Measurements from ENCODE around the gene PTH.

Gene PTH

GRCh38 chr11:13486926-13487660, 8.7 kb downstream of the PTH start:
- no peaks in the 10 kb centered on the region for H3K27me3 ChIP-seq (ENCODE audit: insufficient read depth, poor library complexity, severe bottlenecking)
- peak in 1 of 2 experiments; percentile 69 for DNase-seq (ENCODE audit: low read depth in 1 of 2, low spot score in 1 of 2)
- H3K27ac ChIP-seq (replicated peaks): no peak overlapping the region
- no peak for TF ChIP-seq SPI1 (IDR thresholded peaks at IDR 0.05; ENCODE audit: borderline replicate concordance, low read depth)
- peak; percentile 5 for TF ChIP-seq CTCF (IDR thresholded peaks at IDR 0.05; ENCODE audit: insufficient read depth, low read length)
- no peak for TF ChIP-seq GABPA (IDR thresholded peaks at IDR 0.05; ENCODE audit: low read depth)
- no peak for TF ChIP-seq REST (IDR thresholded peaks at IDR 0.05; ENCODE audit: insufficient replicate concordance, low read depth)
- TF ChIP-seq POLR2AphosphoS5 (IDR thresholded peaks at IDR 0.05; ENCODE audit: low read depth): no peak
- peak overlapping the region; percentile 19 for H3K4me3 ChIP-seq (replicated peaks; ENCODE audit: insufficient read depth, low read length)

GRCh38 chr11:13480198-13480597, 15.6 kb downstream of the PTH start:
- Histone ChIP-seq H3K27ac (replicated peaks) (no peak overlapping the region), H3K27me3 (ENCODE audit: insufficient read depth, poor library complexity, severe bottlenecking) (peaks cover 6% of the 10 kb centered on the region), H3K4me3 (replicated peaks; ENCODE audit: insufficient read depth, low read length) (no peak overlapping the region)
- DNase-seq (ENCODE audit: low read depth in 1 of 2, low spot score in 1 of 2): no peak
- no peak for TF ChIP-seq REST (IDR thresholded peaks at IDR 0.05; ENCODE audit: insufficient replicate concordance, low read depth)
- no peak for TF ChIP-seq SPI1 (IDR thresholded peaks at IDR 0.05; ENCODE audit: borderline replicate concordance, low read depth)
- no peak for TF ChIP-seq GABPA (IDR thresholded peaks at IDR 0.05; ENCODE audit: low read depth)
- no peak for TF ChIP-seq CTCF (IDR thresholded peaks at IDR 0.05; ENCODE audit: insufficient read depth, low read length)
- TF ChIP-seq POLR2AphosphoS5 (IDR thresholded peaks at IDR 0.05; ENCODE audit: low read depth): no peak

- Histone ChIP-seq H3K4me3 (replicated peaks; ENCODE audit: insufficient read depth, low read length) (no peak overlapping the region), H3K27me3 (ENCODE audit: insufficient read depth, poor library complexity, severe bottlenecking) (peaks cover 6% of the 10 kb centered on the region), H3K27ac (replicated peaks) (no peak overlapping the region)
- no peak for TF ChIP-seq REST (IDR thresholded peaks at IDR 0.05; ENCODE audit: insufficient replicate concordance, low read depth)
- TF ChIP-seq POLR2AphosphoS5 (IDR thresholded peaks at IDR 0.05; ENCODE audit: low read depth): no peak
- no peak for TF ChIP-seq GABPA (IDR thresholded peaks at IDR 0.05; ENCODE audit: low read depth)
- no peak for TF ChIP-seq CTCF (IDR thresholded peaks at IDR 0.05; ENCODE audit: insufficient read depth, low read length)
- TF ChIP-seq SPI1 (IDR thresholded peaks at IDR 0.05; ENCODE audit: borderline replicate concordance, low read depth): no peak
- DNase-seq (ENCODE audit: low read depth in 1 of 2, low spot score in 1 of 2): no peak
Observed at GRCh38 chr11:13479688-13480087, 16.1 kb downstream of the PTH start.

Measured in HL-60 (cell line).